ENCODE results near the gene LARGE1. TPM values are rescaled to one million over a fixed set of nuclear protein-coding genes. Genes with fewer than 3 reads are reported as not detected.

The LARGE1 gene
- total and polyA plus RNA-seq, 10 donors = 1.9 to 35.8 (median 22.8) TPM

GRCh38 chr22:33745501-33745900 lies 174.8 kb downstream of the LARGE1 start:
- H3K36me3 ChIP-seq = no peaks in the 10 kb centered on the region
- H3K4me3 ChIP-seq = no peak overlapping the region
- peaks cover 0 to 11% (median 0%) of the 10 kb centered on the region in 6 donors for H3K4me1 ChIP-seq
- DNase-seq = no peak
- H3K27ac ChIP-seq = no peak overlapping the region
- WGBS, 5 donors = 89 to 95% (median 91%) methylated on average over 7 of the region's 7 CpGs
- H3K9me3 ChIP-seq = peaks cover 0 to 10% (median 0%) of the 10 kb centered on the region in 8 donors
- no peaks in the 10 kb centered on the region for H3K27me3 ChIP-seq (replicated peaks in 1 of 7)
- intact Hi-C loops (cut with DNase I; ENCODE audit: low total_unique reads) = no loop called here
- no peak for TF ChIP-seq POLR2A (IDR thresholded peaks at IDR 0.05)
- TF ChIP-seq CTCF (IDR thresholded peaks at IDR 0.05 in 8 of 11, conservative IDR thresholded peaks at IDR 0.05 in 3 of 11) = no peak
- no peak for TF ChIP-seq POLR2AphosphoS5 (IDR thresholded peaks at IDR 0.05)

- Histone ChIP-seq H3K27ac (no peak overlapping the region), H3K4me1 (peaks cover 0 to 11% (median 0%) of the 10 kb centered on the region in 6 donors), H3K27me3 (replicated peaks in 1 of 7) (no peaks in the 10 kb centered on the region), H3K4me3 (no peak overlapping the region), H3K36me3 (no peaks in the 10 kb centered on the region), H3K9me3 (peaks cover 0 to 10% (median 0%) of the 10 kb centered on the region in 8 donors)
- intact Hi-C loops (cut with DNase I; ENCODE audit: low total_unique reads) = no loop called here
- WGBS, 5 donors = 82 to 90% (median 87%) methylated on average over 5 of the region's 5 CpGs
- no peak for TF ChIP-seq POLR2A (IDR thresholded peaks at IDR 0.05)
- TF ChIP-seq POLR2AphosphoS5 (IDR thresholded peaks at IDR 0.05) = no peak
- no peak for TF ChIP-seq CTCF (IDR thresholded peaks at IDR 0.05 in 8 of 11, conservative IDR thresholded peaks at IDR 0.05 in 3 of 11)
- DNase-seq = no peak
These were observed 176.5 kb downstream of the LARGE1 start for GRCh38 chr22:33743756-33744155.

GRCh38 chr22:33741025-33741424 lies 179.3 kb downstream of the LARGE1 start:
- WGBS, 5 donors = 86 to 97% (median 89%) methylated on average over 3 of the region's 3 CpGs
- Histone ChIP-seq H3K9me3 (peaks cover 0 to 13% (median 1%) of the 10 kb centered on the region in 8 donors), H3K4me3 (no peak overlapping the region), H3K27ac (no peak overlapping the region), H3K27me3 (replicated peaks in 1 of 7) (no peaks in the 10 kb centered on the region), H3K4me1 (peaks cover 0 to 11% (median 0%) of the 10 kb centered on the region in 6 donors), H3K36me3 (no peaks in the 10 kb centered on the region)
- intact Hi-C loops (cut with DNase I; ENCODE audit: low total_unique reads) = no loop called here
- TF ChIP-seq CTCF (IDR thresholded peaks at IDR 0.05 in 8 of 11, conservative IDR thresholded peaks at IDR 0.05 in 3 of 11) (no peak), POLR2AphosphoS5 (IDR thresholded peaks at IDR 0.05) (no peak), POLR2A (IDR thresholded peaks at IDR 0.05) (no peak)
- DNase-seq = no peak

GRCh38 chr22:33739516-33739915 lies 180.8 kb downstream of the LARGE1 start:
- Histone ChIP-seq H3K4me3 (no peak overlapping the region), H3K36me3 (no peaks in the 10 kb centered on the region), H3K9me3 (peaks cover 0 to 14% (median 3%) of the 10 kb centered on the region in 8 donors), H3K27me3 (replicated peaks in 1 of 7) (no peaks in the 10 kb centered on the region), H3K4me1 (peaks cover 0 to 9% (median 0%) of the 10 kb centered on the region in 6 donors), H3K27ac (no peak overlapping the region)
- intact Hi-C loops (cut with DNase I; ENCODE audit: low total_unique reads) = no loop called here
- WGBS, 5 donors = 87 to 92% (median 88%) methylated on average over 4 of the region's 4 CpGs
- no peak for TF ChIP-seq CTCF (IDR thresholded peaks at IDR 0.05 in 8 of 11, conservative IDR thresholded peaks at IDR 0.05 in 3 of 11)
- no peak for TF ChIP-seq POLR2A (IDR thresholded peaks at IDR 0.05)
- DNase-seq = no peak
